HCT116 (cell line): Measurements from ENCODE around the gene SHMT1. TPM values are rescaled to one million over a fixed set of nuclear protein-coding genes. Genes with fewer than 3 reads are reported as not detected.

Experiments
- ATAC-seq: fragments of 200-7000 bp; cut with Tn5 transposase; 2 replicates; pipeline ENCODE4 v1.9.1; 2020; ENCODE audit warnings: mild to moderate bottlenecking, moderate library complexity
- BruUV-seq: library from RNA; stranded (reverse); fragments of 400-500 nt; replicated peaks from 2 replicates; lab custom pipeline; 2021; lab: Mats Ljungman, UMichigan
- CTCF ChIA-PET: fragments of 300-600 bp; sonication (Branson Sonifier 250); formaldehyde crosslinking; loops from one replicate; lab custom pipeline; 2021; ENCODE audit warnings: antibody characterized with exemption; lab: Charles Lee
- POLR2A ChIA-PET: fragments of 300-600, 350-600 bp; sonication (Branson Sonifier 250); formaldehyde crosslinking; loops from one replicate; lab custom pipeline; 2021; ENCODE audit warnings: antibody characterized with exemption; lab: Charles Lee
- RAD21 ChIA-PET, 2 experiments: fragments of 300-600 bp; sonication (Branson Sonifier 250); formaldehyde crosslinking; loops; one replicate each; lab custom pipeline; 2023; ENCODE audit warnings: low total read pairs in 2 of 2; ENCODE audit not compliant: uncharacterized antibody in 2 of 2, unreplicated experiment in 2 of 2, low non-redundant PET in 1 of 2; lab: Charles Lee
- DNase-seq: peaks from one replicate; pipeline ENCODE4 v3.0.0-alpha.2; 2010; ENCODE audit warnings: low read depth, low spot score
- H2AFZ ChIP-seq: fragments of 200-600 bp; shearing (Covaris generic), sonication (generic); 2 replicates; pipeline ENCODE4 v1.6.1; 2017; ENCODE audit warnings: low read depth, mixed run types, mixed read lengths, antibody characterized with exemption, low read length; ENCODE audit not compliant: poor library complexity, severe bottlenecking
- H3K27ac ChIP-seq: 2 replicates; pipeline ENCODE4 v1.5.1; 2012; ENCODE audit warnings: low read depth, low read length
- H3K27me3 ChIP-seq: fragments of 200-600 bp; sonication (generic); 2 replicates; pipeline ENCODE4 v1.6.1; 2016; ENCODE audit warnings: mixed run types, low read length, mixed read lengths; ENCODE audit not compliant: insufficient read depth
- H3K36me3 ChIP-seq, 2 experiments: fragments of 200-500 bp in 1 of 2; fragments of 200-600 bp in 1 of 2; sonication (Bioruptor generic) in 1 of 2; sonication (generic) in 1 of 2; 2 replicates each; pipeline versions ENCODE4 v1.5.1 to v1.6.1; 2014 to 2016; ENCODE audit warnings: low read length in 2 of 2, inconsistent platforms in 1 of 2, mixed read lengths in 1 of 2, mixed run types in 1 of 2; ENCODE audit not compliant: insufficient read depth in 2 of 2, control insufficient read depth in 1 of 2
- H3K4me1 ChIP-seq, 2 experiments: fragments of 200-600 bp in 1 of 2; sonication (generic) in 1 of 2; 2 replicates each; pipeline versions ENCODE4 v1.5.1 to v1.6.1; 2012 to 2017; ENCODE audit warnings: low read length in 2 of 2, inconsistent platforms in 1 of 2, mild to moderate bottlenecking in 1 of 2, mixed read lengths in 1 of 2, mixed run types in 1 of 2, moderate library complexity in 1 of 2; ENCODE audit not compliant: insufficient read depth in 2 of 2, control insufficient read depth in 1 of 2
- H3K4me2 ChIP-seq: fragments of 200-600 bp; sonication (generic); 2 replicates; pipeline ENCODE4 v1.6.1; 2017; ENCODE audit warnings: mixed run types, low read length, mixed read lengths
- H3K4me3 ChIP-seq, 2 experiments: fragments of 200-600 bp in 1 of 2; sonication (generic) in 1 of 2; replicated peaks in 1 of 2; 2 replicates each; pipeline ENCODE4 v1.5.1; 2011 to 2016; ENCODE audit warnings: low read length in 2 of 2, control low read depth in 1 of 2, low read depth in 1 of 2, mild to moderate bottlenecking in 1 of 2, mixed read lengths in 1 of 2, mixed run types in 1 of 2
- H3K79me2 ChIP-seq: fragments of 200-600 bp; sonication (generic); 2 replicates; pipeline ENCODE4 v1.6.1; 2017; ENCODE audit warnings: mild to moderate bottlenecking, mixed run types, low read length, moderate library complexity, mixed read lengths; ENCODE audit not compliant: insufficient read depth
- H3K9ac ChIP-seq: fragments of 200-600 bp; sonication (generic); 2 replicates; pipeline ENCODE4 v1.6.1; 2016; ENCODE audit warnings: low read length, mixed read lengths
- H3K9me2 ChIP-seq: fragments of 200-600 bp; sonication (generic), shearing (Covaris generic); 2 replicates; pipeline ENCODE4 v1.6.1; 2017; ENCODE audit warnings: mixed run types, mild to moderate bottlenecking, moderate library complexity; ENCODE audit not compliant: insufficient read depth
- H3K9me3 ChIP-seq, 2 experiments: fragments of 200-500 bp in 1 of 2; fragments of 200-600 bp in 1 of 2; sonication (Bioruptor generic) in 1 of 2; sonication (generic) in 1 of 2; 2 replicates each; pipeline ENCODE4 v1.6.1; 2014 to 2017; ENCODE audit warnings: low read length in 2 of 2, mixed read lengths in 2 of 2, inconsistent platforms in 1 of 2, low read depth in 1 of 2, mild to moderate bottlenecking in 1 of 2, mixed run types in 1 of 2, moderate library complexity in 1 of 2; ENCODE audit not compliant: control insufficient read depth in 1 of 2, insufficient read depth in 1 of 2
- H4K20me1 ChIP-seq: fragments of 200-600 bp; sonication (generic), shearing (Covaris generic); 2 replicates; pipeline ENCODE4 v1.6.1; 2017; ENCODE audit warnings: mixed run types, mild to moderate bottlenecking, moderate library complexity; ENCODE audit not compliant: insufficient read depth
- ATF3 ChIP-seq: IDR thresholded peaks from 2 replicates; pipeline ENCODE4 v1.6.1; 2012
- CBX3 ChIP-seq: IDR thresholded peaks from 2 replicates; pipeline ENCODE4 v1.6.1; 2012; ENCODE audit warnings: low read depth
- CTCF ChIP-seq, 3 experiments: fragments of 200-600 bp in 1 of 3; sonication (generic) in 1 of 3; IDR thresholded peaks in 2 of 3; conservative IDR thresholded peaks in 1 of 3; 2 replicates each; pipeline ENCODE4 v1.5.1; 2012 to 2017; ENCODE audit warnings: low read depth in 2 of 3, low read length in 2 of 3, antibody characterized with exemption in 1 of 3, borderline replicate concordance in 1 of 3, control low read depth in 1 of 3, mild to moderate bottlenecking in 1 of 3, mixed read lengths in 1 of 3, mixed run types in 1 of 3, moderate library complexity in 1 of 3; ENCODE audit not compliant: insufficient read depth in 1 of 3
- ELF1 ChIP-seq: IDR thresholded peaks from 2 replicates; pipeline ENCODE4 v1.6.1; 2012; ENCODE audit warnings: low read depth, borderline replicate concordance
- EZH2 ChIP-seq: fragments of 200-600 bp; sonication (generic); IDR thresholded peaks from 2 replicates; pipeline ENCODE4 v1.6.1; 2017; ENCODE audit warnings: antibody characterized with exemption, mixed run types
- EZH2phosphoT487 ChIP-seq: fragments of 200-600 bp; IDR thresholded peaks from 2 replicates; pipeline ENCODE4 v1.6.1; 2018; ENCODE audit warnings: antibody characterized with exemption, borderline replicate concordance
- FOSL1 ChIP-seq: IDR thresholded peaks from 2 replicates; pipeline ENCODE4 v1.6.1; 2012; ENCODE audit warnings: low read depth
- JUND ChIP-seq: IDR thresholded peaks from 2 replicates; pipeline ENCODE4 v1.6.1; 2012
- MAX ChIP-seq: IDR thresholded peaks from 2 replicates; pipeline ENCODE4 v1.6.1; 2012
- POLR2A ChIP-seq: IDR thresholded peaks from 2 replicates; pipeline ENCODE4 v1.7.0; 2011; ENCODE audit warnings: borderline replicate concordance; ENCODE audit not compliant: insufficient read depth, insufficient read length; ENCODE audit errors: extremely low read depth
- POLR2AphosphoS5 ChIP-seq: IDR thresholded peaks from 2 replicates; pipeline ENCODE4 v1.6.1; 2011; ENCODE audit warnings: mild to moderate bottlenecking, low read depth, low read length, moderate library complexity
- RAD21 ChIP-seq: IDR thresholded peaks from 2 replicates; pipeline ENCODE4 v1.6.1; 2012; ENCODE audit warnings: low read depth, mild to moderate bottlenecking
- REST ChIP-seq: IDR thresholded peaks from 2 replicates; pipeline ENCODE4 v1.6.1; 2012; ENCODE audit warnings: low read depth
- SIN3A ChIP-seq: IDR thresholded peaks from 2 replicates; pipeline ENCODE4 v1.6.1; 2012; ENCODE audit warnings: low read depth
- SP1 ChIP-seq: IDR thresholded peaks from 2 replicates; pipeline ENCODE4 v1.6.1; 2012; ENCODE audit warnings: low read depth
- SRF ChIP-seq: IDR thresholded peaks from 2 replicates; pipeline ENCODE4 v1.6.1; 2012; ENCODE audit warnings: low read depth
- YY1 ChIP-seq: IDR thresholded peaks from 2 replicates; pipeline ENCODE4 v1.6.1; 2011; ENCODE audit warnings: low read length, low read depth, moderate library complexity, mild to moderate bottlenecking; ENCODE audit not compliant: insufficient replicate concordance; ENCODE audit errors: extremely low read depth
- ZBTB33 ChIP-seq: IDR thresholded peaks from 2 replicates; pipeline ENCODE4 v1.6.1; 2011; ENCODE audit warnings: mild to moderate bottlenecking, low read length, moderate library complexity; ENCODE audit not compliant: insufficient replicate concordance; ENCODE audit errors: extremely low read depth
- ZFX ChIP-seq: fragments of 450-650 bp; IDR thresholded peaks from 2 replicates; pipeline ENCODE4 v1.6.1; 2017
- ZNF274 ChIP-seq: fragments of 200-500 bp; sonication (Bioruptor generic); IDR thresholded peaks from 2 replicates; pipeline ENCODE4 v1.6.1; 2014; ENCODE audit warnings: mild to moderate bottlenecking, low read depth, low read length, inconsistent platforms
- intact Hi-C: fragments of 100-400 bp; cut with micrococcal nuclease; formaldehyde crosslinking; loops from 2 replicates; pipeline ENCODE4 v1.10.0; 2022
- total RNA-seq: library from RNA; stranded (reverse); gene quantifications from one replicate; pipeline ENCODE4 v1.2.1, GENCODE V29; 2021; ENCODE audit not compliant: unreplicated experiment

SHMT1 gene
- total RNA-seq, 1 experiment from 2014 or later, result 46.5 TPM

GRCh38 chr17:18323507-18324139, 39.7 kb downstream of the SHMT1 start:
- no TSS peak for BruUV-seq
- no peak for ATAC-seq

More at GRCh38 chr17:18323507-18324139, 39.7 kb downstream of the SHMT1 start:
- H3K9me3 ChIP-seq, result no peaks in the 10 kb centered on the region
- H3K27me3 ChIP-seq, result no peaks in the 10 kb centered on the region
- H3K27ac ChIP-seq, result no peak overlapping the region
- DNase-seq, result no peak
- intact Hi-C loops, result no loop called here
- H3K9ac ChIP-seq, result no peak overlapping the region
- no peaks in the 10 kb centered on the region for H3K9me2 ChIP-seq
- no peaks in the 10 kb centered on the region for H4K20me1 ChIP-seq
- peaks cover under 1 to 9% of the 10 kb centered on the region in 2 experiments; a peak in 3 of 4 replicates for H3K36me3 ChIP-seq
- no peak overlapping the region for H3K4me2 ChIP-seq
- ChIA-PET POLR2A (no interaction called here), RAD21 (no interaction called here), CTCF (interaction anchor here (0.8 to 2.2 kb wide), 3 partner anchors 75 to 379 kb away, joined by 3 to 5 read pairs (median 3); no protein-coding TSS in a partner anchor)
- H3K79me2 ChIP-seq, result 0 out of 2 replicates have a peak, but pooled peaks cover 1% of the 10 kb centered on the region
- TF ChIP-seq SRF (no peak), CTCF (IDR thresholded peaks at IDR 0.05 in 2 of 3, conservative IDR thresholded peaks at IDR 0.05 in 1 of 3; ENCODE audit: borderline replicate concordance in 1 of 3, insufficient read depth in 1 of 3, low read depth in 2 of 3, low read length in 2 of 3) (no peak), EZH2 (no peak), CBX3 (no peak), ATF3 (no peak), YY1 (no peak), SP1 (no peak), EZH2phosphoT487 (no peak), POLR2AphosphoS5 (no peak), ZNF274 (no peak), ELF1 (no peak), RAD21 (no peak), POLR2A (no peak), FOSL1 (no peak), ZBTB33 (no peak), ZFX (no peak), JUND (no peak), MAX (no peak), REST (no peak), SIN3A (no peak)
- no peak overlapping the region for H3K4me3 ChIP-seq
- no peaks in the 10 kb centered on the region for H3K4me1 ChIP-seq
- no peak overlapping the region for H2AFZ ChIP-seq
